SU-DHL-6 (cell line): ENCODE data around the gene MYO1D.

Source experiments
- CTCF ChIP-seq: fragments of 200-600 bp; sonication (generic); IDR thresholded peaks from one replicate; pipeline ENCODE4 v1.5.1; 2017; ENCODE audit warnings: antibody characterized with exemption, mild to moderate bottlenecking, low read length, moderate library complexity; ENCODE audit not compliant: insufficient read depth, poor library complexity, severe bottlenecking
- EZH2phosphoT487 ChIP-seq: fragments of 200-600 bp; sonication (generic), shearing (Covaris generic); conservative IDR thresholded peaks from 2 replicates; pipeline ENCODE4 v1.6.1; 2018; ENCODE audit warnings: mild to moderate bottlenecking, antibody characterized with exemption, low read length, moderate library complexity, mixed read lengths

GRCh38 chr17:32819787-32820186 lies 57.1 kb downstream of the MYO1D start:
- no peak for TF ChIP-seq CTCF
- no peak for TF ChIP-seq EZH2phosphoT487
